ENCODE data around the gene LRCOL1. TPM values are rescaled to one million over a fixed set of nuclear protein-coding genes. Genes with fewer than 3 reads are reported as not detected.

The LRCOL1 gene
- total RNA-seq, 2 experiments from 2014 or later: not detected

DNA sequence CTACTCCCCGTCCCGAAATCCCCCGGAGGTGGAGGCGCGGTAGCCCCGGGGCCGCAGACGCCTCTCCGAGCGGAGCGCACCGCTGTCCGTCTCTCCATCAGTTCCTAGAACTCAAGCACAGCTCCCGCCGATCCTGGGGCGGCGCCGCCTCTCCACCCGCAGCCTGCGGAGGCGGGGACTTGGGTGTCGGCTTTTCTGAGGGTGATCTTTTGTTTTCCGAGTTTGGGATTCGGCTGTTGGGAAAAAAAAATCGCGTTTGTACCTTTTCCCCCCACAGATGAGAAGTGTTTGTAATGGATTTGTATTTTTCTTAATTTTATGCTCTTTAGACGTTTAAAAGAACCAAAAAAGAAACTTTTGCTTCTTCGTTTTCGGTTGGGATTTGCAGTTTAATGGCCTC lies 26.6 kb downstream of the LRCOL1 start:
- ATAC-seq (ENCODE audit: low read depth) (no peak), DNase-seq (no peak)
- no peaks in the 10 kb centered on the region for H3K36me3 Mint-ChIP-seq
- no peaks in the 10 kb centered on the region for H3K4me1 Mint-ChIP-seq
- no peaks in the 10 kb centered on the region for H3K27me3 Mint-ChIP-seq
- H3K9me3 Mint-ChIP-seq: no peaks in the 10 kb centered on the region
- H3K27ac Mint-ChIP-seq: no peak overlapping the region
- POLR2A ChIA-PET: no interaction called here
- no peak overlapping the region for H3K4me3 Mint-ChIP-seq

DNA sequence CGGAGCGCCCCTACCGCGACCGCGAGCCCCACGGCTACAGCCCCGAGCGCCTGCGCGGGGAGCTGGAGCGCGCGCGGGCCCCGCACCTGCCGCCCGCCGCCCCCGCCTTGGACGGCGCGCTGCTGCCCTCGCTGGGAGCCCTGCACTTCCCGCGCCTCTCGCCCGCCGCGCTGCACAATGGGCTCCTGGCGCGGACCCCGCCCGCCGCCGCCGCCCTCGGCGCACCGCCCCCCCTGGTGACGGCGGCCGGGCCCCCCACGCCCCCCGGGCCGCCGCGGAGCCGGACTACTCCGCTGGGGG lies 27.0 kb downstream of the LRCOL1 start:
- no peaks in the 10 kb centered on the region for H3K27me3 Mint-ChIP-seq
- H3K27ac Mint-ChIP-seq: no peak overlapping the region
- no peak for DNase-seq
- H3K4me3 Mint-ChIP-seq: no peak overlapping the region
- H3K9me3 Mint-ChIP-seq: no peaks in the 10 kb centered on the region
- H3K4me1 Mint-ChIP-seq: no peaks in the 10 kb centered on the region
- no peaks in the 10 kb centered on the region for H3K36me3 Mint-ChIP-seq
- POLR2A ChIA-PET: no interaction called here
- ATAC-seq (ENCODE audit: low read depth): no peak

DNA sequence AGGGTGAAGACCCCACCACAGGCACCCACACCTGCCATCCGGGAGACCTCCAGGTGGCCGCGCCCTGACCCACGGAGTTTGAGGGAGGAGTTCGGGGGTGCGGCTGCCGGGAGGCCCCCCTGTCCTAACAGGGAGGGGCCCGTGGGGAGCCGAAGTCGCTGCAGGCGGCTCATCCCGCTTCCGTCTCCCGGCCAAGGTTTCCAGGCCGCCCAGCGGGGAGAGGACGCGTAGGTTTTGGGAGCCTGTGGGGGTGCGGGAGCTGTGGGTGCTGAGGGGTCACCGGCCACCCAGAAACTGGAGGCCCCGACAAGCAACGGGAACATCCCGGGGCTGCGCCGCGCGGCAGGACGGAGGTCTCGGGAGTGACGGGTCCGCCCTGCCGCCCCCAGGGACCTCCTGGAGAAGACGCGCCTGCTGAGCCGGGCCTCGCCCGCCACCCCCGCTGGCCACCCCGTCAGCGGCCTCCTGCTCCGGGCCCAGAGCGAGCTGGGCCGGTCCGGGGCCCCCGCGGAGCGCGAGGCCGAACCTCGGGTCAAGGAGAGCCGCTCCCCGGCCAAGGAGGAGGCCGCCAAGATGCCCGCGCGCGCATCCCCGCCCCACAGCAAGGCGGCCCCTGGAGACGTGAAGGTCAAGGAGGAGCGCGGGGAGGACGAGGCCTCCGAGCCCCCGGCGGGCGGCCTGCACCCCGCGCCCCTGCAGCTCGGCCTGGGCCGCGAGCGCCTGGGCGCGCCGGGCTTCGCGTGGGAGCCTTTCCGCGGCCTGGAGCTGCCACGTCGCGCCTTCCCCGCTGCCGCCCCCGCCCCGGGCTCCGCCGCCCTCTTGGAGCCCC lies 27.6 kb downstream of the LRCOL1 start:
- H3K4me1 Mint-ChIP-seq: no peaks in the 10 kb centered on the region
- H3K27ac Mint-ChIP-seq: no peak overlapping the region
- POLR2A ChIA-PET: no interaction called here
- H3K9me3 Mint-ChIP-seq: no peaks in the 10 kb centered on the region
- H3K27me3 Mint-ChIP-seq: no peaks in the 10 kb centered on the region
- ATAC-seq (ENCODE audit: low read depth) (no peak), DNase-seq (no peak)
- no peaks in the 10 kb centered on the region for H3K36me3 Mint-ChIP-seq
- no peak overlapping the region for H3K4me3 Mint-ChIP-seq

DNA sequence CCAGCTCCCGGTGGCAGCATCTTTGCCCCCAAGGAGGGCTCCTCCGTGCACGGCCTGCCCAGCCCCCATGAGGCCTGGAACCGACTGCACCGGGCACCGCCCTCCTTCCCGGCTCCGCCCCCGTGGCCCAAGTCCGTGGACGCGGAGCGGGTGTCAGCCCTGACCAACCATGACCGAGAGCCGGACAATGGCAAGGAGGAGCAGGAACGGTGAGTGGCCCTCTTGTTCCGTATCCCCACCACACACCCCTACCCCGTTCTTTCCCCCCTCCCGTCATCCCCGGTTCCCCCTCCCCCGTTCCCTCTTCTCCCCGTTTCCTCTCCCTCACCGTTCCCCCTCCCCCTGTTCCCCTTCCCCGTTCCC lies 28.3 kb downstream of the LRCOL1 start:
- ATAC-seq (ENCODE audit: low read depth) (no peak), DNase-seq (no peak)
- no peak overlapping the region for H3K4me3 Mint-ChIP-seq
- no peaks in the 10 kb centered on the region for H3K36me3 Mint-ChIP-seq
- no peaks in the 10 kb centered on the region for H3K4me1 Mint-ChIP-seq
- H3K27ac Mint-ChIP-seq: no peak overlapping the region
- H3K27me3 Mint-ChIP-seq: no peaks in the 10 kb centered on the region
- H3K9me3 Mint-ChIP-seq: no peaks in the 10 kb centered on the region
- POLR2A ChIA-PET: no interaction called here

DNA sequence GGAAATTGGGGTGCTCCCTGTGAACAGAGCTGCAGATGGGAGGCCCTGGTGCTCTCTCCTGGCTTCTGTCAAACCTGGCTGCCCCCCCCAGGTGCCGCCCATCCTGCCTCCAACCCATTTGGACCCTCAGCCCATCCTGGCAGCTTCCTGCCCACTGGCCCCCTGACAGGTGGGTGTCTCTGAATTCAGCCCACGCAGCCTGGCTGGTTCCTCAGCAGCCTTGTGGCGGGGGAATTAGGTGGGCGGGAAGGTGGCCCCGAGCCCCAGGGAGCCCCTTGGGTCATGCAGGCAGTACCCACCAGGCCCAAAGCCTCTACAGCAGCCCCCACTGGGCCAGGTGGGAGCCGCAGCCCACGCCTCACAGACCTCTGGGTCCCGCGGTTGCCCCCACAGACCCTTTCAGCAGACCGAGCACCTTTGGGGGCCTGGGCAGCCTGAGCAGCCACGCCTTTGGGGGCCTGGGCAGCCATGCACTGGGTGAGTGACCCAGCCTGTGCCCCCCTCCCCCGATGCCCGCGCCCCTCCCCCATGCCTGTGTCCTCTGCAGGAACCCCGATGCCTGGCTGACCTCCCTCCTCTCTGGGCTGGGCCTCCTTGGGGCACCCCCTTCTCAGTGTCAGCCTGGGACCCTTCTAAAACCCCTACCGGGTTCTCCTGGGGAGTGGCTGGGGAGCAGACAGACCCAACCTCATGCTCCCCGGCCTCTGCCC lies 28.9 kb downstream of the LRCOL1 start:
- H3K27ac Mint-ChIP-seq: no peak overlapping the region
- ATAC-seq (ENCODE audit: low read depth) (no peak), DNase-seq (no peak)
- H3K27me3 Mint-ChIP-seq: no peaks in the 10 kb centered on the region
- no peaks in the 10 kb centered on the region for H3K4me1 Mint-ChIP-seq
- H3K36me3 Mint-ChIP-seq: no peaks in the 10 kb centered on the region
- POLR2A ChIA-PET: no interaction called here
- no peak overlapping the region for H3K4me3 Mint-ChIP-seq
- H3K9me3 Mint-ChIP-seq: no peaks in the 10 kb centered on the region

DNA sequence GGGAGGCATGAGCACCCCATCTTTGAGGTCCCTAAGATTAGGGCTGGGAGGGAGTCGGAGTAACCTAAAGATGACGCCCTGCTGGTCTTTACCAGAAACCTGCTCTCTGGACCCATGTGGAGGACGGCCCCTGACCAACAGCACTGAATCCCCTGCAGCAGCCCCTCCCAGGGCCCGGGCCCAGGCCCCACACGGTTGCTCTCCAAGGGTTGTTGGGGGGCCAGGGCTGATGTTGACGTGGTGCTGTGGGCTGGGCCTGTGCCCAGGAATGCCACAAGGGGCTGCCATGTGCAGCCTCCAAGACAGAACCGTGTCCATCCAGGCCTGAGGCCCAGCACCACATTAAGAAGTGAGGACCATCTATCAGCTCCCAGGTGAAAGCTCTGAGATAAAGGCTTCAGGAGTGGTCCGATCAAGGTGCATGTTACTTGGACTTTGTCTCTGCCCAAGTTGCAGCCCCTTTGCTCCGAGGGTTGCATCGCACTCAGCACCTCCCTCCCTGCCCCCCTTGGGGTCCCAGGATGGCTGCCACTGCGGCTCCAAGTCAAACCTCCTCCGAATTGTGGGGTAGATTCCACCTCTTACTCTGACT lies 29.6 kb downstream of the LRCOL1 start:
- no peak overlapping the region for H3K4me3 Mint-ChIP-seq
- ATAC-seq (ENCODE audit: low read depth): no peak
- no peaks in the 10 kb centered on the region for H3K4me1 Mint-ChIP-seq
- no peaks in the 10 kb centered on the region for H3K36me3 Mint-ChIP-seq
- POLR2A ChIA-PET: no interaction called here
- DNase-seq: no peak
- H3K27me3 Mint-ChIP-seq: no peaks in the 10 kb centered on the region
- H3K27ac Mint-ChIP-seq: no peak overlapping the region
- H3K9me3 Mint-ChIP-seq: no peaks in the 10 kb centered on the region

DNA sequence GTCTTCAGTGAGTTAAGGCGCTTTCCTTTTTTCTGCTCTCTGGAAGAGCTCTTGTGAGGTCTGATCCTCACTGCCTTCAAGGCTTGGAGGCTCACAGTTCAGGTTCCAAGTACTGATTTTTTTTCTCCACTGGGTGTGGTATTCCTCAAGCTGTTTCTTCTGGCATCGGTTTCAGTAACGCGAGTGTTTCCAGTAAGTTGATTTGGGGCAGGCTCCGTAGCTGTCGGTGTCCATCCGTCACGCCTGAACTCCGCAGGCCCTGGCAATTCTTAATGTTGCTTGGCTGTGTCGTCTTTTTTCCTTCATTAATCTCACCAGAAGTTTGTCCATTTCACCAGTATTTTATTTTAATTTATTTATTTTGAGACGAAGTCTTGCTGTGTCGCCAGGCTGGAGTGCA lies 30.6 kb downstream of the LRCOL1 start:
- Mint-ChIP-seq H3K36me3 (no peaks in the 10 kb centered on the region), H3K9me3 (no peaks in the 10 kb centered on the region), H3K27me3 (no peaks in the 10 kb centered on the region), H3K4me3 (no peak overlapping the region), H3K27ac (no peak overlapping the region), H3K4me1 (no peaks in the 10 kb centered on the region)
- POLR2A ChIA-PET: no interaction called here
- ATAC-seq (ENCODE audit: low read depth) (no peak), DNase-seq (no peak)

DNA sequence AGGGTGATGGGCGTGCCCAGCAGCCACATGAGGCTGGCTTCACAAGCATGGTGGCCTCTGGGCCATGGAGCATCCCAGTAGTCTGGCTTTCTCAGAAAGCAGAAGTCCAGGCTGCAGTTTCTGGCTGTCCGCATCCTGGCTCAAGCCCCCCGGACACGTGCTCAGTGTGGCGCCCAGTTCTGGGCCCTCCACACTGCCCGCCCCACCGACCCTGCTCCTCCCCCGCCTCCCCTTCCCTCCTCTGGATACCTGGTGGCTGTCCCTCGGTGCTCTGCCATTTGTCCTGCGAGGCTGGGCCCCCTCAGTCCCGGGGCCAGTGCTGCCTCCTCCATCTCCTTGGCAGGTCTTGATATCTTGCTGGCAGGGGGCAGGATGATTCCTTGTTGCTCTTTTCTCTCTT lies 31.6 kb downstream of the LRCOL1 start:
- DNase-seq (no peak), ATAC-seq (ENCODE audit: low read depth) (no peak)
- POLR2A ChIA-PET: no interaction called here
- no peaks in the 10 kb centered on the region for H3K36me3 Mint-ChIP-seq
- no peaks in the 10 kb centered on the region for H3K27me3 Mint-ChIP-seq
- no peak overlapping the region for H3K4me3 Mint-ChIP-seq
- no peak overlapping the region for H3K27ac Mint-ChIP-seq
- no peaks in the 10 kb centered on the region for H3K9me3 Mint-ChIP-seq
- H3K4me1 Mint-ChIP-seq: no peaks in the 10 kb centered on the region

DNA sequence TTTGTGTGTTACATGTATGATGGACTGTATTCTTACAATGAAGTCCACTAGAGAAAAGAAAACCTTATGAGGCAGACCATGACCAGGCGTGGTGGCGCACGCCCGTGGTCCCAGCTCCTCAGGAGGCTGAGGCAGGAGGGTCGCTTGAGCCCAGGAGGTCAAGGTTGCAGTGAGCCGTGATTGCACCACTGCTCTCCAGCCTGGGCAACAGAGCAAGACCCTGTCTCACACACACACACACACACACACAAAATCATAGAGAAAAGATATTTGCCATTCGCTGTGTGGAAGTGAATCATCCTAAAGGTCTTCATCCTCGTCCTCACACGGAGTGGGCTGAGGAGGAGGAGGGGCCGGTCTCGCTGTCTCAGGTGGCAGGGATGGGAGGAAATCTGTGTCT lies 32.3 kb downstream of the LRCOL1 start:
- Mint-ChIP-seq H3K36me3 (no peaks in the 10 kb centered on the region), H3K27me3 (no peaks in the 10 kb centered on the region), H3K4me3 (no peak overlapping the region), H3K9me3 (no peaks in the 10 kb centered on the region), H3K4me1 (no peaks in the 10 kb centered on the region), H3K27ac (no peak overlapping the region)
- POLR2A ChIA-PET: no interaction called here
- DNase-seq (no peak), ATAC-seq (ENCODE audit: low read depth) (no peak)

DNA sequence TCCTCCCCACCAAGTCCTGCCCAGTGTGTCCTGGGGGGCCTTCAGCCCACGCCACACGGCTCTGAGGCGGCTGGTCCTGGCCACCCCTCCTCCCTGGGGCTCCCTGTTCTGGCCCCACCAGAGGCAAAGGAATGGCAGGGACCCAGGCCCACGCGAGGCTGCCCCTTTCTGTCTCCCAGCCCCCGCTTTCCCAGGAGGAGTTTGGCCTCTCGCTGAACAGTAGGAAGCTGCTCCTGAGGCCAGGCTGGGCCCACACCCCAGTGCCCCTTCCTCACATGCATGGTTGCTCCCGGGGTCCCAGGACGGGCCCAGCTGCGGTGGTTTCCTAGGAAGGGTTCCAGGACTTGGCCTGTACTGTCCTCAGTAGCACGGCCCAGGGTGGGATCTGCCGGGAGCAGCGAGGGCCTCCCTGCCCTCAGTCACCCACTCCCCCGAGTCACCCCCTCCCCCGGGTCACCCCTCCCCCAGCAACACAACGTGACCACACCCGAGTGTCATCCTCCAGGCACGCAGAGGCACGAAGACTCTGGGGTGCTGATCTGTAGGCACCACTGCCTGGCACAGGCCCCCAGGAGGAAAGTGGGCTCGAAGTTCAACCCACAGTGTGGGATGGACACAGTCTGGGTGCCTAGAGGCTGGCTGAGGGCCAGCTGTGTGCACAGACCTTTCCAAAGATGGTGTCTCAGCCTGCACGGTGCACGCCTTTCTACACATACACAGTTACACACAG lies 33.0 kb downstream of the LRCOL1 start:
- no peak overlapping the region for H3K27ac Mint-ChIP-seq
- DNase-seq: no peak
- H3K27me3 Mint-ChIP-seq: no peaks in the 10 kb centered on the region
- H3K4me1 Mint-ChIP-seq: no peaks in the 10 kb centered on the region
- POLR2A ChIA-PET: no interaction called here
- H3K9me3 Mint-ChIP-seq: no peaks in the 10 kb centered on the region
- no peak overlapping the region for H3K4me3 Mint-ChIP-seq
- no peak for ATAC-seq (ENCODE audit: low read depth)
- H3K36me3 Mint-ChIP-seq: no peaks in the 10 kb centered on the region

DNA sequence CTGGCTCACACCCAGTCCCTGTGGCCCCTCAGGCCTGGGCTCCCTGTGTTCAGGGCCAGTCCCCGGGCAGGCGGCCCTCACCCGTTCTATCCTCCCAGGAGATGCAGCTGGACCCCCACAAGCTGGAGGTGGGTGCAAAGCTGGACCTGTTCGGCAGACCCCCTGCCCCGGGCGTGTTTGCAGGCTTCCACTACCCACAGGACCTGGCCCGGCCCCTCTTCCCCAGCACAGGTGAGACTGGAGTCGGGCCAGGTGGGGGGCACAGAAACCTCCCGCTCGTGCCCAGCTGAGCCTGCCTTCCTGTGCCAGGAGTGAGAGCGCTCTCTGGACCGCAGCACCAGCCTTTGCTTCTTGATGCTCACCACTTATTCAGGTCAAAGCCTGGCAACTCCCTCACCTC lies 33.7 kb downstream of the LRCOL1 start:
- Mint-ChIP-seq H3K27me3 (no peaks in the 10 kb centered on the region), H3K4me1 (no peaks in the 10 kb centered on the region), H3K27ac (no peak overlapping the region), H3K9me3 (no peaks in the 10 kb centered on the region), H3K36me3 (no peaks in the 10 kb centered on the region), H3K4me3 (no peak overlapping the region)
- POLR2A ChIA-PET: no interaction called here
- ATAC-seq (ENCODE audit: low read depth) (no peak), DNase-seq (no peak)

DNA sequence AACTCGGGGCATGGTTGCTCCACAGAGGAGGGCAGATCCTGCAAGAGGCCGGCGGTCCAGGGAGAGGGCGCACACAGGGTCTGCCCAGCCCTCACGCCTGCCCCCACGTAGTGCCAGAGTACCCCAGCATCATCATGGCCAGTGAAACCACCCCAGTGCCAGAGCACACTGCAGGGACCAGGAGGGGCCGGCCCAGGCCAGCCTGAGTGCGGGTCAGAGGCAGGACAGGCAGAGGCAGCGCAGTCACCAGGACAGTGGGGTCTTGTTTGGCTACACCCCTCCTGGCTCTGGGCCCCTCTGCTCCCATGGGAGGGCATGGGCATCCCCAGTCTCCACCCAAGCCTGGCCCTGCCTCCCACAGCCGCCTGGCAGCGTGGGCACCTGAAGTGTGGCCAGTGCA lies 34.7 kb downstream of the LRCOL1 start:
- no peak overlapping the region for H3K27ac Mint-ChIP-seq
- H3K27me3 Mint-ChIP-seq: no peaks in the 10 kb centered on the region
- H3K36me3 Mint-ChIP-seq: no peaks in the 10 kb centered on the region
- ATAC-seq (ENCODE audit: low read depth) (no peak), DNase-seq (no peak)
- H3K9me3 Mint-ChIP-seq: no peaks in the 10 kb centered on the region
- POLR2A ChIA-PET: no interaction called here
- no peaks in the 10 kb centered on the region for H3K4me1 Mint-ChIP-seq
- no peak overlapping the region for H3K4me3 Mint-ChIP-seq

DNA sequence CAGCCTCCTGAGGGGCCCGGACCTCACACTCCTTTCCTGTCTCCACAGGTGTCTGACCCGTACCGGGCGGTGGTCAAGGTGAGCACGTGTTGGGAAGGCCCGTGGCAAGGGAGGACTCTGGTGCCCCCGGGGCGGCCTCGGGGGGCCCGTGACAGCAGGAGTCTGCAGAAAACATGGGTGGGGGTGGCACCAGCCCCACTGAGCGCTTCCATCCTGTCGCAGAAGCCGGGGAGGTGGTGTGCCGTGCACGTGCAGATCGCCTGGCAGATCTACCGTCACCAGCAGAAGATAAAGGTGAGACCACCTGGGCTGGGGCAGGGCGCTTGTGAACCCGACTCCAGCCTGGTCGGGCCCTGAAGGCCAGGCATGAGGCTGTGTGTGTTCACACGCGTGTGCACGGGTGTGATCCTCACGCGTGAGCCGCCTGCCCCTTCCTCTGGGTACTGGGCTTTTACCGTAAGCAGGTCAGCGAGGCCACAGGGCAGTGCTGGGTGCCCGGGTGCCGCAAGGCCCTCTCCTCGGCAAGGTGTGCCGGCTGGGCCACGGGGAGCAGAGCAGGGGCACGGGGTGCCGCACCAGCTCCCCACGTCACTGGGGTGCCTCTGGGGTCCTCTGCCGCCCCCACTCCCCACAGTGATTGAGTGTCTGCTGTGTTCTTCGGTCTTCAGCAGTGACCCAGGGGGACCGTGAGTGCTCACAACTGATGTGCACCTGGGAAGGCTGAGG lies 35.9 kb downstream of the LRCOL1 start:
- Mint-ChIP-seq H3K9me3 (no peaks in the 10 kb centered on the region), H3K27me3 (no peaks in the 10 kb centered on the region), H3K27ac (no peak overlapping the region), H3K36me3 (no peaks in the 10 kb centered on the region), H3K4me3 (no peak overlapping the region), H3K4me1 (no peaks in the 10 kb centered on the region)
- POLR2A ChIA-PET: no interaction called here
- ATAC-seq (ENCODE audit: low read depth) (no peak), DNase-seq (no peak)
